OCI-LY3 (cell line): ENCODE results near the gene HRCT1.

Experiments used
- CTCF ChIP-seq: fragments of 200-600, 300-600 bp; sonication (generic); IDR thresholded peaks from 2 replicates; pipeline ENCODE4 v1.5.1; 2014; ENCODE audit warnings: antibody characterized with exemption, low read length, low read depth
- EZH2phosphoT487 ChIP-seq: fragments of 200-600 bp; shearing (Covaris generic); IDR thresholded peaks from 2 replicates; pipeline ENCODE4 v1.6.1; 2018; ENCODE audit warnings: antibody characterized with exemption, mixed run types, low read depth

- TF ChIP-seq CTCF, result no peak
- no peak for TF ChIP-seq EZH2phosphoT487
Measured at GRCh38 chr9:35942286-35942685, 36.3 kb downstream of the HRCT1 start.
